ENCODE measurements around the gene KIF26B. TPM values are rescaled to one million over a fixed set of nuclear protein-coding genes. Genes with fewer than 3 reads are reported as not detected.

The KIF26B gene
- total and polyA plus RNA-seq, 2 experiments from 2014 or later, result 0.03 to 0.76 TPM

DNA sequence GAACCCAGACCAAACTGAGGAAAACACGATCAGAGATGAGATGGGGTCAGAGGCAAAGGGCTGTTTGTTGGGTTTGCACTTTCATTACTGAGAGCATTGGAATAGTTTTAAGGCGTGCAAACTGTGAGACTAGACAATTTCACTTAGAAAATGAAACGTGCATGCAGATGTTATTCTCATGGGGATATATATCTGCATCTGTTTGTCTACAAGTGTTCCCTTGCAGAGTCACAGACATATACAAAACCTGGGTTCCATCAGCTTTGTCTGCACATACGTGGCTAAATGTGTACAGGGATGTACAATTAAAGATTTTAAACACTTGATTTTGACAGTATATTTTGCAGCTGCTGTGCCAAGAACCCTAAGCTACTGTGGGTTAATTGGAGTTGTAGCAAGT lies 355.4 kb downstream of the KIF26B start:
- Histone ChIP-seq H3K4me3 (no peak overlapping the region), H3K9me2 (ENCODE audit: insufficient read depth) (0 out of 2 replicates have a peak, but pooled peaks cover 5% of the 10 kb centered on the region), H3K4me2 (no peak overlapping the region), H4K20me1 (replicated peaks; ENCODE audit: insufficient read depth) (no peaks in the 10 kb centered on the region), H3F3A (replicated peaks; ENCODE audit: low read depth) (no peaks in the 10 kb centered on the region), H3K79me2 (replicated peaks; ENCODE audit: insufficient read depth) (no peaks in the 10 kb centered on the region), H3K4me1 (ENCODE audit: insufficient read depth) (peaks cover 15% of the 10 kb centered on the region), H2AFZ (no peak overlapping the region), H3K27ac (ENCODE audit: low read depth) (no peak overlapping the region), H3K27me3 (ENCODE audit: insufficient read depth) (no peaks in the 10 kb centered on the region), H3K36me3 (ENCODE audit: insufficient read depth) (no peaks in the 10 kb centered on the region)
- Mint-ChIP-seq H3K9me3 (no peaks in the 10 kb centered on the region; the same call in 2 of the 3 replicates), H3K27me3 (ENCODE audit: insufficient read depth, low read depth, poor library complexity) (peaks cover 1% of the 10 kb centered on the region), H3K4me3 (no peak overlapping the region), H3K27ac (no peak overlapping the region), H3K36me3 (ENCODE audit: low read depth) (no peaks in the 10 kb centered on the region), H3K4me1 (peaks cover 29% of the 10 kb centered on the region)
- ATAC-seq, result no peak
- TF ChIP-seq, protein P1, sequence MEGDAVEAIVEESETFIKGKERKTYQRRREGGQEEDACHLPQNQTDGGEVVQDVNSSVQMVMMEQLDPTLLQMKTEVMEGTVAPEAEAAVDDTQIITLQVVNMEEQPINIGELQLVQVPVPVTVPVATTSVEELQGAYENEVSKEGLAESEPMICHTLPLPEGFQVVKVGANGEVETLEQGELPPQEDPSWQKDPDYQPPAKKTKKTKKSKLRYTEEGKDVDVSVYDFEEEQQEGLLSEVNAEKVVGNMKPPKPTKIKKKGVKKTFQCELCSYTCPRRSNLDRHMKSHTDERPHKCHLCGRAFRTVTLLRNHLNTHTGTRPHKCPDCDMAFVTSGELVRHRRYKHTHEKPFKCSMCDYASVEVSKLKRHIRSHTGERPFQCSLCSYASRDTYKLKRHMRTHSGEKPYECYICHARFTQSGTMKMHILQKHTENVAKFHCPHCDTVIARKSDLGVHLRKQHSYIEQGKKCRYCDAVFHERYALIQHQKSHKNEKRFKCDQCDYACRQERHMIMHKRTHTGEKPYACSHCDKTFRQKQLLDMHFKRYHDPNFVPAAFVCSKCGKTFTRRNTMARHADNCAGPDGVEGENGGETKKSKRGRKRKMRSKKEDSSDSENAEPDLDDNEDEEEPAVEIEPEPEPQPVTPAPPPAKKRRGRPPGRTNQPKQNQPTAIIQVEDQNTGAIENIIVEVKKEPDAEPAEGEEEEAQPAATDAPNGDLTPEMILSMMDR (conservative IDR thresholded peaks at IDR 0.05; ENCODE audit: low read depth in 2 of 2), result no peak
- TF ChIP-seq, protein P2, sequence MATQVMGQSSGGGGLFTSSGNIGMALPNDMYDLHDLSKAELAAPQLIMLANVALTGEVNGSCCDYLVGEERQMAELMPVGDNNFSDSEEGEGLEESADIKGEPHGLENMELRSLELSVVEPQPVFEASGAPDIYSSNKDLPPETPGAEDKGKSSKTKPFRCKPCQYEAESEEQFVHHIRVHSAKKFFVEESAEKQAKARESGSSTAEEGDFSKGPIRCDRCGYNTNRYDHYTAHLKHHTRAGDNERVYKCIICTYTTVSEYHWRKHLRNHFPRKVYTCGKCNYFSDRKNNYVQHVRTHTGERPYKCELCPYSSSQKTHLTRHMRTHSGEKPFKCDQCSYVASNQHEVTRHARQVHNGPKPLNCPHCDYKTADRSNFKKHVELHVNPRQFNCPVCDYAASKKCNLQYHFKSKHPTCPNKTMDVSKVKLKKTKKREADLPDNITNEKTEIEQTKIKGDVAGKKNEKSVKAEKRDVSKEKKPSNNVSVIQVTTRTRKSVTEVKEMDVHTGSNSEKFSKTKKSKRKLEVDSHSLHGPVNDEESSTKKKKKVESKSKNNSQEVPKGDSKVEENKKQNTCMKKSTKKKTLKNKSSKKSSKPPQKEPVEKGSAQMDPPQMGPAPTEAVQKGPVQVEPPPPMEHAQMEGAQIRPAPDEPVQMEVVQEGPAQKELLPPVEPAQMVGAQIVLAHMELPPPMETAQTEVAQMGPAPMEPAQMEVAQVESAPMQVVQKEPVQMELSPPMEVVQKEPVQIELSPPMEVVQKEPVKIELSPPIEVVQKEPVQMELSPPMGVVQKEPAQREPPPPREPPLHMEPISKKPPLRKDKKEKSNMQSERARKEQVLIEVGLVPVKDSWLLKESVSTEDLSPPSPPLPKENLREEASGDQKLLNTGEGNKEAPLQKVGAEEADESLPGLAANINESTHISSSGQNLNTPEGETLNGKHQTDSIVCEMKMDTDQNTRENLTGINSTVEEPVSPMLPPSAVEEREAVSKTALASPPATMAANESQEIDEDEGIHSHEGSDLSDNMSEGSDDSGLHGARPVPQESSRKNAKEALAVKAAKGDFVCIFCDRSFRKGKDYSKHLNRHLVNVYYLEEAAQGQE (IDR thresholded peaks at IDR 0.05; ENCODE audit: unreplicated experiment), result no peak
- TF ChIP-seq, protein P3, sequence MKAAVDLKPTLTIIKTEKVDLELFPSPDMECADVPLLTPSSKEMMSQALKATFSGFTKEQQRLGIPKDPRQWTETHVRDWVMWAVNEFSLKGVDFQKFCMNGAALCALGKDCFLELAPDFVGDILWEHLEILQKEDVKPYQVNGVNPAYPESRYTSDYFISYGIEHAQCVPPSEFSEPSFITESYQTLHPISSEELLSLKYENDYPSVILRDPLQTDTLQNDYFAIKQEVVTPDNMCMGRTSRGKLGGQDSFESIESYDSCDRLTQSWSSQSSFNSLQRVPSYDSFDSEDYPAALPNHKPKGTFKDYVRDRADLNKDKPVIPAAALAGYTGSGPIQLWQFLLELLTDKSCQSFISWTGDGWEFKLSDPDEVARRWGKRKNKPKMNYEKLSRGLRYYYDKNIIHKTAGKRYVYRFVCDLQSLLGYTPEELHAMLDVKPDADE (IDR thresholded peaks at IDR 0.05), result no peak
- TF ChIP-seq ZNF331 (CRISPR knock-in tag; IDR thresholded peaks at IDR 0.05; ENCODE audit: low read depth) (no peak), POLR2AphosphoS5 (IDR thresholded peaks at IDR 0.05; ENCODE audit: low read depth) (no peak), ZNF114 (CRISPR knock-in tag; IDR thresholded peaks at IDR 0.05) (no peak), CREB1 (CRISPR knock-in tag; IDR thresholded peaks at IDR 0.05; ENCODE audit: low read depth) (no peak), JUNB (IDR thresholded peaks at IDR 0.05; ENCODE audit: unreplicated experiment) (no peak), STAT1 (IDR thresholded peaks at IDR 0.05; ENCODE audit: unreplicated experiment) (no peak), NANOG (IDR thresholded peaks at IDR 0.05; ENCODE audit: borderline replicate concordance) (no peak), EZH2 (IDR thresholded peaks at IDR 0.05; ENCODE audit: low read depth, unreplicated experiment) (no peak), EZH2phosphoT487 (IDR thresholded peaks at IDR 0.05; ENCODE audit: unreplicated experiment) (no peak)
- TF ChIP-seq, protein P4, sequence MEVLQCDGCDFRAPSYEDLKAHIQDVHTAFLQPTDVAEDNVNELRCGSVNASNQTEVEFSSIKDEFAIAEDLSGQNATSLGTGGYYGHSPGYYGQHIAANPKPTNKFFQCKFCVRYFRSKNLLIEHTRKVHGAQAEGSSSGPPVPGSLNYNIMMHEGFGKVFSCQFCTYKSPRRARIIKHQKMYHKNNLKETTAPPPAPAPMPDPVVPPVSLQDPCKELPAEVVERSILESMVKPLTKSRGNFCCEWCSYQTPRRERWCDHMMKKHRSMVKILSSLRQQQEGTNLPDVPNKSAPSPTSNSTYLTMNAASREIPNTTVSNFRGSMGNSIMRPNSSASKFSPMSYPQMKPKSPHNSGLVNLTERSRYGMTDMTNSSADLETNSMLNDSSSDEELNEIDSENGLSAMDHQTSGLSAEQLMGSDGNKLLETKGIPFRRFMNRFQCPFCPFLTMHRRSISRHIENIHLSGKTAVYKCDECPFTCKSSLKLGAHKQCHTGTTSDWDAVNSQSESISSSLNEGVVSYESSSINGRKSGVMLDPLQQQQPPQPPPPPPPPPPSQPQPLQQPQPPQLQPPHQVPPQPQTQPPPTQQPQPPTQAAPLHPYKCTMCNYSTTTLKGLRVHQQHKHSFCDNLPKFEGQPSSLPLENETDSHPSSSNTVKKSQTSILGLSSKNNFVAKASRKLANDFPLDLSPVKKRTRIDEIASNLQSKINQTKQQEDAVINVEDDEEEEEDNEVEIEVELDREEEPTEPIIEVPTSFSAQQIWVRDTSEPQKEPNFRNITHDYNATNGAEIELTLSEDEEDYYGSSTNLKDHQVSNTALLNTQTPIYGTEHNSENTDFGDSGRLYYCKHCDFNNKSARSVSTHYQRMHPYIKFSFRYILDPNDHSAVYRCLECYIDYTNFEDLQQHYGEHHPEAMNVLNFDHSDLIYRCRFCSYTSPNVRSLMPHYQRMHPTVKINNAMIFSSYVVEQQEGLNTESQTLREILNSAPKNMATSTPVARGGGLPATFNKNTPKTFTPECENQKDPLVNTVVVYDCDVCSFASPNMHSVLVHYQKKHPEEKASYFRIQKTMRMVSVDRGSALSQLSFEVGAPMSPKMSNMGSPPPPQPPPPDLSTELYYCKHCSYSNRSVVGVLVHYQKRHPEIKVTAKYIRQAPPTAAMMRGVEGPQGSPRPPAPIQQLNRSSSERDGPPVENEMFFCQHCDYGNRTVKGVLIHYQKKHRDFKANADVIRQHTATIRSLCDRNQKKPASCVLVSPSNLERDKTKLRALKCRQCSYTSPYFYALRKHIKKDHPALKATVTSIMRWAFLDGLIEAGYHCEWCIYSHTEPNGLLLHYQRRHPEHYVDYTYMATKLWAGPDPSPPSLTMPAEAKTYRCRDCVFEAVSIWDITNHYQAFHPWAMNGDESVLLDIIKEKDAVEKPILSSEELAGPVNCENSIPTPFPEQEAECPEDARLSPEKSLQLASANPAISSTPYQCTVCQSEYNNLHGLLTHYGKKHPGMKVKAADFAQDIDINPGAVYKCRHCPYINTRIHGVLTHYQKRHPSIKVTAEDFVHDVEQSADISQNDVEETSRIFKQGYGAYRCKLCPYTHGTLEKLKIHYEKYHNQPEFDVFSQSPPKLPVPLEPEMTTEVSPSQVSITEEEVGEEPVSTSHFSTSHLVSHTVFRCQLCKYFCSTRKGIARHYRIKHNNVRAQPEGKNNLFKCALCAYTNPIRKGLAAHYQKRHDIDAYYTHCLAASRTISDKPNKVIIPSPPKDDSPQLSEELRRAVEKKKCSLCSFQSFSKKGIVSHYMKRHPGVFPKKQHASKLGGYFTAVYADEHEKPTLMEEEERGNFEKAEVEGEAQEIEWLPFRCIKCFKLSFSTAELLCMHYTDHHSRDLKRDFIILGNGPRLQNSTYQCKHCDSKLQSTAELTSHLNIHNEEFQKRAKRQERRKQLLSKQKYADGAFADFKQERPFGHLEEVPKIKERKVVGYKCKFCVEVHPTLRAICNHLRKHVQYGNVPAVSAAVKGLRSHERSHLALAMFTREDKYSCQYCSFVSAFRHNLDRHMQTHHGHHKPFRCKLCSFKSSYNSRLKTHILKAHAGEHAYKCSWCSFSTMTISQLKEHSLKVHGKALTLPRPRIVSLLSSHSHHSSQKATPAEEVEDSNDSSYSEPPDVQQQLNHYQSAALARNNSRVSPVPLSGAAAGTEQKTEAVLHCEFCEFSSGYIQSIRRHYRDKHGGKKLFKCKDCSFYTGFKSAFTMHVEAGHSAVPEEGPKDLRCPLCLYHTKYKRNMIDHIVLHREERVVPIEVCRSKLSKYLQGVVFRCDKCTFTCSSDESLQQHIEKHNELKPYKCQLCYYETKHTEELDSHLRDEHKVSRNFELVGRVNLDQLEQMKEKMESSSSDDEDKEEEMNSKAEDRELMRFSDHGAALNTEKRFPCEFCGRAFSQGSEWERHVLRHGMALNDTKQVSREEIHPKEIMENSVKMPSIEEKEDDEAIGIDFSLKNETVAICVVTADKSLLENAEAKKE (CRISPR knock-in tag; IDR thresholded peaks at IDR 0.05), result no peak
- DNase-seq (ENCODE audit: low spot score), result no peak
